Colonic mucosa (tissue), 4 donors: ENCODE measurements around the gene CCDC177. TPM values are rescaled to one million over a fixed set of nuclear protein-coding genes. Genes with fewer than 3 reads are reported as not detected.

ENCODE experiments used
- DNase-seq: peaks from one replicate; pipeline ENCODE4 v3.0.0-alpha.2; 2020
- H3K27ac ChIP-seq: fragments of 200-600 bp; one replicate; pipeline ENCODE4 v1.8.0; 2021
- H3K27me3 ChIP-seq: fragments of 200-600 bp; one replicate; pipeline ENCODE4 v1.8.0; 2021
- H3K36me3 ChIP-seq: fragments of 200-600 bp; one replicate; pipeline ENCODE4 v1.8.0; 2021
- H3K4me1 ChIP-seq: fragments of 200-600 bp; one replicate; pipeline ENCODE4 v1.8.0; 2021; ENCODE audit warnings: mild to moderate bottlenecking
- H3K4me3 ChIP-seq: fragments of 200-600 bp; one replicate; pipeline ENCODE4 v1.8.0; 2021
- H3K9ac ChIP-seq, 2 donors: one replicate each; pipeline ENCODE4 v1.7.0; 2013; ENCODE audit warnings: control low read depth in 2 of 2, low read depth in 2 of 2, low read length in 2 of 2
- H3K9me3 ChIP-seq: fragments of 200-600 bp; one replicate; pipeline ENCODE4 v1.8.0; 2021
- CTCF ChIP-seq: fragments of 200-600 bp; IDR thresholded peaks from one replicate; pipeline ENCODE4 v1.8.0; 2022; ENCODE audit warnings: antibody characterized with exemption, mild to moderate bottlenecking
- intact Hi-C: fragments of 100-400 bp; cut with DNase I; formaldehyde crosslinking; loops from one replicate; pipeline ENCODE4 v1.14.1; 2022
- total RNA-seq, 2 donors: library from RNA; stranded (reverse); fragmentation: NEBNext Ultra II Directional in 1 of 2; extraction: Animal tissue kit (Norgen Biotek cat#: 25700) in 1 of 2; gene quantifications; one replicate each; pipeline ENCODE4 v1.2.1, GENCODE V29; 2021
- donor health status: healthy.
- donor health status: DM: no; HTN: no; CAD: no.
- donor health status: DM: no; HTN: no; CAD: no.

Gene CCDC177
- total RNA-seq, 2 donors from 2014 or later: not detected

- H3K9me3 ChIP-seq: no peaks in the 10 kb centered on the region
- H3K27ac ChIP-seq: no peak overlapping the region
- H3K27me3 ChIP-seq: peaks cover 13% of the 10 kb centered on the region
- no peaks in the 10 kb centered on the region for H3K36me3 ChIP-seq
- no peak overlapping the region for H3K9ac ChIP-seq
- no peak for DNase-seq
- intact Hi-C loops: loop anchor here (10.0 kb wide), 1 partner anchor 445 kb away; no protein-coding TSS in a partner anchor
- TF ChIP-seq CTCF: no peak
- H3K4me3 ChIP-seq: no peak overlapping the region
- H3K4me1 ChIP-seq: no peaks in the 10 kb centered on the region
Observed at GRCh38 chr14:69580009-69580577, 5.4 kb upstream of the CCDC177 start.

- Histone ChIP-seq H3K27me3 (peaks cover 15% of the 10 kb centered on the region), H3K36me3 (no peaks in the 10 kb centered on the region), H3K4me1 (no peaks in the 10 kb centered on the region), H3K27ac (no peak overlapping the region), H3K4me3 (no peak overlapping the region), H3K9ac (no peak overlapping the region), H3K9me3 (no peaks in the 10 kb centered on the region)
- no peak for TF ChIP-seq CTCF
- intact Hi-C loops: loop anchor here (5.0 kb wide), 1 partner anchor 37 kb away; no protein-coding TSS in a partner anchor
- no peak for DNase-seq
Observed at GRCh38 chr14:69579476-69579875, 4.8 kb upstream of the CCDC177 start.

GRCh38 chr14:69574954-69575295 is 254 bp upstream of the CCDC177 start:
- peaks cover 7% of the 10 kb centered on the region for H3K4me1 ChIP-seq
- no peak overlapping the region for H3K9ac ChIP-seq
- no peaks in the 10 kb centered on the region for H3K36me3 ChIP-seq
- intact Hi-C loops: loop anchor here (5.0 kb wide), 1 partner anchor 33 kb away; no protein-coding TSS in a partner anchor
- TF ChIP-seq CTCF: no peak
- H3K9me3 ChIP-seq: no peaks in the 10 kb centered on the region
- no peak for DNase-seq
- H3K27ac ChIP-seq: no peak overlapping the region
- H3K27me3 ChIP-seq: peaks cover 56% of the 10 kb centered on the region
- no peak overlapping the region for H3K4me3 ChIP-seq

- intact Hi-C loops: no loop called here
- H3K27ac ChIP-seq: no peak overlapping the region
- peaks cover 57% of the 10 kb centered on the region for H3K27me3 ChIP-seq
- H3K9ac ChIP-seq: no peak overlapping the region
- DNase-seq: no peak
- peaks cover 7% of the 10 kb centered on the region for H3K4me1 ChIP-seq
- no peaks in the 10 kb centered on the region for H3K9me3 ChIP-seq
- TF ChIP-seq CTCF: no peak
- H3K4me3 ChIP-seq: peak overlapping the region; percentile 1
- H3K36me3 ChIP-seq: no peaks in the 10 kb centered on the region
Observed at GRCh38 chr14:69573831-69574262, 824 bp downstream of the CCDC177 start.

GRCh38 chr14:69573205-69573830 is 1.4 kb downstream of the CCDC177 start:
- Histone ChIP-seq H3K9me3 (no peaks in the 10 kb centered on the region), H3K36me3 (no peaks in the 10 kb centered on the region), H3K9ac (no peak overlapping the region), H3K4me3 (no peak overlapping the region), H3K27me3 (peaks cover 57% of the 10 kb centered on the region), H3K4me1 (peaks cover 7% of the 10 kb centered on the region), H3K27ac (no peak overlapping the region)
- no peak for DNase-seq
- no peak for TF ChIP-seq CTCF
- intact Hi-C loops: no loop called here
